ENCODE measurements around the gene LRMDA.

Gene LRMDA

DNA sequence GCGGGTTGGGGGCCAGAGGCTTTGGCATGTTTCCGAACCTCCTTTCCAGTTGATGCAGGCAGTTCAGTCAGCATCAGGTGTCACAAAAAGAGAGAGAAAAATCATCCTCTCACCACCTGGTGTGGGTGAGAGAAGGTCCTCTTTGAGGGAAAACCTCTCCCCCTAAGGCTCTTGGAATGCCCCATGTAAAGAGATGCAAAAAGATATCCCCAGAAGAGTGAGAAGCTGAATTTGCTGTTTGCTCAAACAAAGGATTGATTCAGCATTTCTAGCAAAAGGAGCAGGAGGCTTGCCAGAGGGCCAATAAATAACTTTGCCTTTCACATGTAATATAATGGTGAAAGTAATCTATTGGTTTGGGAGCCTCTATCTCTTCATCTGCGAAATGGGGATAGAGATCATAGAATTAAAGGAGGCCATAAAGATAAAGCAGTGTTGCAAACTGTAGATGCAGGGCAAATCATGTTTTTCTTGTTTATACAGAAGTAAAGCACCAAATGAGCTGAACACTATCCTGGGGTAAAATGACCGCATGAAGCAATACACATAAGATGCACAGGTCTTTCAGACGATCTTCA, 425.9 kb downstream of the LRMDA start:
- DNase-seq: no peak

DNA sequence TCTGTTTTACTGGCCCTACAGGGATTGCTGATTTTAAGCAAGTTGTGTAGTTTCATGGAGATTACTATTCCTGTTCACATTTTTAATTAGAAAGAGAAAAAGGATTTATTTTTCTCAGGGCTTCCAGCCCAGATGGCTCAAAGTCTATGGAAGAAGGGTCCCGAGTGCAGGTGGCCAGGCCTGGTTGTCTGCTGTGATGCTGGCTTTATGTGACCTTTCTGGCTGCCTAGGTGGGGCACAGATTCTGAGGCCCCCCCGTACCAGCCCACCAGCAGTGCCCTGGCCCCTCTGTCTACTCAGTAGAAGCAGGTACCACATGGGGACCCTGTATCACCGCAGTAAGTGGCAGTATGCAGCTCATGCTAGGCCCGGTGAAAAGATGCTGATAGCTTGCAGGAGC, 426.5 kb downstream of the LRMDA start:
- DNase-seq: no peak

DNA sequence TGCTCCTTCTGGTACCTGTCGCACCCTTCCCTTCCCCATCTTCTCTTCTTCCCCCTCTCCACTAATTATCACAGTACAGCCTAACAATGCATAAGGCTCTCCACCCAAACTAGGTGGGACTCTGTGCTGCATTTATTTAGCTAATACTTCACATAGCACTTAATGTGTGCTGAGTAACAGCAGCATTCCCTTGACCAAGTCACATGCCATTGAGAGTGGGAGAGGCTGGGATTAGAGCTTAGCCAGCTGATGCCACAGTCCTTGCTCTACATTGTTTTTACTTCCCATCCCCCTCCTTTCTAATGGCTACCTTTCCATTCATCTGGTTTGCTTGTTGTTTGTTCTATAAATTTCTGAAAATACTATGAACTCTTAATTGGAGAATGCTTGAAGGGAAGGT, 426.9 kb downstream of the LRMDA start:
- no peak for DNase-seq

DNA sequence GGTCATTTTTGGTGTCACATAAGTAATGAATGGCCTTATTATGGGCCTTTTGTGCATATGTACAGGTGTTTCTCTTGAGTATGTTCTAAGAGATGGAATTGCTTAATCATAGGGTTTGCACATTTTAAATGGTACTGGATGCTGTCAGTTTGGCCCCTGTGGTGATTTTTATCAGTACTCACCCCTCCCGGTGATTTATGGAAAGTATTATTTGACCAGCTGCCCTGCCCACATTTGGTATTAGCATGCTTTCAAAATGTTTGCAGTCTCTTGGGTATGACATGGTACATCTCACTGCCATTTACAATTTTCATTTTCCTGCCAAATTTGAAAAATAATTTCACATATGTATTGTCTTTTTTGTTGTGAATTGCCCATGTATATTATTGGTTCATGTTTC, 427.7 kb downstream of the LRMDA start:
- DNase-seq: no peak

DNA sequence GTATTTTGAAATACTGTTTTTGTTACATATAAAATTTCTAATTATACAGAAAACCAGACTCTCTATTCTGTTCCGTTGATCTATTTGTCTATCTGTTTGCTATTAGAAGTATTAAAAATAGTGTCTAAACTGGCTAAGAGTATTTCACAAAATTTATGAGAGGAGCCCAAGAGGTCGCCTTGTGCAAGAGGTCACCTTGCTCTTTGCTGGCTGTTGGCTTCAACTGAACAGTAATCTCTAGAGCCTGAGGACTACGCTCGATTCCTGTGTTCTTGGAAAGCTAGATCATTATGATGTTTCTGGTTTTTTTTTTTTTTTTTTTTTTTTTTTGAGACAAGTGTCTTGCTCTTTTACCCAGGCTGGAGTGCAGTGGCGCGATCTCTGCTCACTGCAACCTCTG, 428.6 kb downstream of the LRMDA start:
- no peak for DNase-seq

DNA sequence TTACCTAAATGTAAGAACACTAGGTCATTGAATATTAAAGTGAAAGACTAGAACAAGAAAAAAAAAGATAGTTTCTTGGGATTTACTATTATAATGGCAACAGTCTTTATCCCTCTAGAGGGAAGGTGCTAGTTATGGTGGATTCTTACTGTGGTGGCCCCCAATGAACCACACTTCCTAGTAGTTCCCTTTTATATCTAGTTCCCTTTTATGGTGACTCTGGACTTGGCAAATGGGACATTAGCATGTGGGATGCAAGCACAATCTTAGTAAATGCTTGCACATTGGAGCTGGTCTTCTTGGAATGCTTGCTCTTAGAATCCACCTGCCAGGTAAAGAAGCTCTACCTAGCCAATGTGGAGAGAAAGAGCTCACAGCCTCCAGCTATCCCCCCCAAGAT, 430.2 kb downstream of the LRMDA start:
- DNase-seq: no peak

DNA sequence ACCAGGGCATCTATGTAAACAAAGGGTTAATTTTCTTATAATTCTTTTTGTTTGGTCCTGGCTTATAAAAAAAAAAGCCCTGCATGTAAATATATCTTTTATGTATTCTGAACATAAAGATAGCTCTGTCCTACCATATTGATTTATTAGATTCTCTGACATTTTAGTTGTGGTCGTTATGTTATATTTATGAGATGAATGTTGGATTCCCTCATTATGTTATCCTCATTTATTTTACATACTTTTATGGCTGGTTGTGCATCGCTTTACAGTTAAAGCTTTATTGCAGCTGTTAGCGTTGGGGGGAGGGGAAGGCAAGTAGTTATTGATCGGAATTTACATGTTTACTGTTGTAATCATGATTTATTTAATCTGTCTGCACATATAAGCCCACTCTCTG, 431.5 kb downstream of the LRMDA start:
- DNase-seq: no peak

DNA sequence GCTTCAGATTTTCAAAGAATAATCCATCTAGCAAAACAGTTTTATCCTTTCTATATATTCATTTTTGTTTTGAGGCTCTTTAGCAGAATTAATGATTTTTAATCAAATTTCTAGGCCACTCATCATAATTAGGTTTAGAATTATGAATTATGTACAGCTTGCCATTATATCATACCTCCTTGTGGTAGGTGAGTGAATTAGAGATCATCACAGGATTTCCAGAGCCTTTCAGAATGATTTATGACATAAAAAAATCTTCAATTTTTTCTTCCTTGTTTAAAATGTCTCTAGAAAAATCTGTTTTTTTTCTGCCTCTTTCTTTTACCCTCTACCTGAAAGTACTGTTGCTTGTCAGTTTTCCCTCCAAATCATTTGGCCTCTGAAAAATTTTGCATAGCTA, 433.3 kb downstream of the LRMDA start:
- no peak for DNase-seq

DNA sequence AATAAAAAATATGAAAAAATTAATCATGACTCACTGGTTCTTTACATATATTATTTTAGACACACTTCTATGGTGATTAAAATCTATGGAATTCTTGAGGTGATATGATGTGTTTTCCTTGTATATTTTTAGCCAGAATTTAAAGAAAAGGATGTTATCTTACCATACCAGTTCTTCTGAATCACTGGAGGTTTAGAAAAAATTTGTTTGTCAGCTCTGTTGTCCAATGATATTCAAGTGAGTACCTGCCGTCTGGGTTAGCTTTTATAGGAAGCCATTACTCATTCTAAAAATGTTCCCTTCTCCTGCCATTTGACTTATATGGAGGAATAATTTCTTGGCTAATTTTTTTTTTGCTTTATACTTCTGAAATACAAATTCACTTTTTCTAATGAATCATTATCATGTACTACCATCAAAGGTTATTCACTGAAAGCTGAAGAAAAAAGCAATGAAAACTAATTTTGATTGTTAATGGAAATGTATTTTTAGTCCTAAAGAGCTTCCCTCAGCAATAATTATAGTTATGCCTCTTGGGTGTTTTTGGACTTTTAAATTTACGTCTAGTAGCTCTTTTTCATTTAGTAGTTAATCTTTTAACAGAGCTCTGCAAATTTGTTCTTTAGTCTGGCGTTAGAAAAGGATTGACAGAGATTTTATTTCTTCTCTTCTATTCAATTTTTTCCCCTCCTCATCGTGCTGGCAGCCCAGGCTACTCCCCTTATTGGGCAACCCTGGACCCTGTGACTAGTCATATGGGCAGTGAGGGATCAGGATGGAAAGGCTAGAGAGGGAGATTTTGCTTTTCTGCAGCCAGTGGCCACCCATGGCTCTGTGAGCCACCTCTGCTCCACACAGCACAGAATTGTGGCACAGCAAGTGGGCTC, 434.2 kb downstream of the LRMDA start:
- DNase-seq: no peak

DNA sequence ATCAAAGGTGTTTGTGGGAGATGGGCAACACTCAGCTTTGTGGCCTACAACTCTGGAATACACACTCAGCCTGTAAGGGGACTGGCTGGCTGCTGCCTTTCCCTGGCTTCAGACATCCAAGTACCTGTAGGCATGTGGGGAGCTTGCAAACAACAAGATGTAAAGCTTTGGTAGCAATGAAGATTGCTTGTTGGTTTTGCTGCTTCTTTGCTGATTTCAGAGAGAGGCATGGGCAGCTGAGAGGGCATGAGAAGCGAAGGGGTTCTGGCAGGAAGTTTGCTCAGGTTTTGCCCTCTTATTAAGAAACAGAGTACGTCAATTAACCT, 434.8 kb downstream of the LRMDA start:
- DNase-seq: no peak

DNA sequence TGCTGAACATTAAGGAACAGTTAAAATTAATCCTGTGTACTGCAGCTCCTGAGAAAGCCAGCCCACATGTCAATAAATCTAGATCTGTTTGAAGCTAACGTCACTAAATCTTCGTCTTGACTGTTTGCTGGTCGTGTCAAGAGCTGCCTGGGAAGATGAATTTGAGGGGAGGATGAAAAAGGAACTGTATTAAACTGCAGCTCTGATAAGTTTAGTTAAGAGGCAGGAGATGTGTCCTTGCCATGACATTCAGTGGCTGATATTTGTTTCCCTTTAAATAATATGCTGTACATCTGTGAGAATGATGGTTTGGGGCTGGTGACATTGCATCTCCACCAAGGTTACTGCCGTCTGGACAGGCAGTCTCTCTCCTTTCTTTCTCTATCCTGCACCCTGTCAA, 435.3 kb downstream of the LRMDA start:
- no peak for DNase-seq

DNA sequence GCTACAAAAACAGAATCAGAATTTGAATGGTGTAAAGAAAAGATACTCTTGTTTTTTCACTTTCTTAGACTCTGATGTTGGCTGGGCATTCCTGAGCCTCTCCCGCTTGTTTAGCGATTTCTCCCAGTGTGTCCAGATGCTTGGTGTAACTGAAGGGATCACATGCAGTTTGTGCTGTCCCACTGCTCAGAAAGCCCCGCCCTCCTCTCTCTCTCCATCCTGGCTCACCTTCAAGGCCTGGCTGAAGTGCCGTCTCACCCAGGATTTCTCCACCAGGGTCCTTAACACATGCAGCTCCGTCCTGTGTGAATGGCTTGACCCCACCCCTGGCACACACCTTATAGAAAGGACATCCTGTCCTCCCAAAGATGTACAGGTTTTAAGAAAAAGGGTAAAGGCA, 437.1 kb downstream of the LRMDA start:
- DNase-seq: no peak

DNA sequence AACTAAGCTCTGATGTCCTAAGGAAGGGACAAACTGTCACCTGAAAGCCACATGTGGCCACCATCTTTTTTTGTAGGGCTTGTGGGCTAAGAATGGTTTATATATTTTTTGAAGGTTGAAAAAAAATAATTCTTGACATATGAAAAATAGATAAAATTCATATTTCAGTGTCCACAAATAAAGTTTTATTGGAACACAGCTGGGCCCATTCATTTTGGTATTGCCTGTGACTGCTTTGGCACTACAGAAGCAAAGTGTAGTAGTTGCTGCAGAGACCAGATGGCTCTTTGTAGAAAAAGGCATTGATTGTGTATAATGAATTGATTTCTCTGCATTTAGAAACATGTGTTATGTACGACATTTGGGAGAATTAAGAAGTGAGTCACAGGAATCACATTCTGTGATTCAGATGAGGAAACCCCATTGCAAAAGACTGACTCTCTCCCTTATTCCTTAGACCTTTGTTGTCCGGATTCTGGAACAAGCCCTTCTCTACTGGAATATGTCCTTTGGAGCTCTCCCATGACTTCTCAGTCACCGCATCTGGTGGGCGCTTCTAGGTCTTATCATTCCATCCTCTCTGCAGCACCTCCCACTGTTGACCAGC, 438.7 kb downstream of the LRMDA start:
- DNase-seq: no peak

DNA sequence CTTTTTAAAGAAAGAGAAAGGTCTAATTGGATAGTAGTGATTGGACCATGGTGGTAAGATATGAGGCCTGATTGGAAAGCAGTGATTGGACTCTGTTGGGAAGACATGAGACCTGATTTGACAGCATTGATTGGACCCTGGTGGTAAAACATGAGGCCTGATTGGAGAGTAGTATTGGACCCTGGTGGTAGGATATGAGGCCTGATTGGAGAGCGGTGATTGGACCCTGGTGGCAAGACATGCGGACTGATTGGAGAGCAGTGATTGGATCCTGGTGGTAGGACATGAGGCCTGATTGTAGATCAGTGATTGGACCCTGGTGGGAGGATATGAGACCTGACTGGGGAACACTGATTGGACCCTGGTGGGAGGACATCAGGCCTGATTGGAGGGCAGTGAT, 444.3 kb downstream of the LRMDA start:
- no peak for DNase-seq

DNA sequence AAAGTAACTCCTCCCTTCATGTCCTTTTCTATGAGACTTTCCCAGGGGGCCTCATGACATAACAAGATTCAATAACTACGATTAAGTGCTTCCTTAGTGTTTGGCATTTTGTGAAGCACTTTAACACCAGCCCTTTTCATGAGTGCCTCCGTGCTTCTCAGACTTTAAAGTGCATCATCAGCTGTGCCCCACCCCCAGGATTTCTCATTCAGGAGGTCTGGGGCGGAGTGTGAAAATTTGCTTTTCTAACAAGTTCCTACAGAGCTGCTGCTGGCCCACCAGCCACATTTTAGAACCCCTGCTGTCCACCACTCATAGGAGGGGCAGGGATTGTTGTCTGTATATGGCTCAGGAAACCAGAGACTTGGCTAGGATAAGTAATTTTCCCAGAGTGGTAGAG, 445.3 kb downstream of the LRMDA start:
- no peak for DNase-seq

DNA sequence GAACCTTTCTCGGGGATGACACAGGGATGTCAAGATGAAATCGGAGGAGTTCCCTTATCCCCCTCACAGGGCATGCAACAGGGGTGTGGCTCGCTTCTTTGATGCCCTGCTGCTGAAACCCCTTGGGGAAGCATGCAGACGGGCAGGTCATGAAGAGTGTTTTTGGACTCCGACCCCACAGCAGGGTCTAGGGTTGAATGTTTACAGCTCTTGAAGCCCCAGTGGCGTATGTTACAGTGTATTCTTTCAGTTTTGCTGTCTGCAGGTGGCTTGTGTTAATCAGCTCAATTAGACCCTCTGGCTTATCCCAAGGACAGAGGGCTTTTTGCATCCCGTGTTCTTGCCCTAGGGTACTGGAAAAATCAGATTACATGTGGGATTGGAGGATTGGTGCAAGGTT, 446.5 kb downstream of the LRMDA start:
- DNase-seq: no peak

DNA sequence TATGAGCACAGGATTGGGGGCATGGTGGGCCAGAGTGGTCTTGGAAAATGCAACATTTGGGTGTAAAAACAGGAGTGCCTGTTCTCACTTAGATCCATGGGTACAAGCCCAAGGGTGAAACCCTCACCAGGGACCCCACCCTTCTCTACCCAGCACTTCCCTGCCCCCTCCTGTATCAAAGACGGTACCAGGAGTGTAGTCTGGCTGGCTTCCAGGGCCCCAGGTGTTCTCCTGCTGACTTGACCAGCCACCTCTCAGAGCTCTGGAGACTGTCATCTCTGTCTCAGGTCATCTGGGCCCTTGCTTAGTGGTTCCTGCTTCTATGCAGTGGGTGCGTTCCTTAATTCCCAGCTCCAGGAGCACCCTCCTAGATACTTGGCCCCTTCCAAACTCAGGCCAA, 447.2 kb downstream of the LRMDA start:
- DNase-seq: no peak

DNA sequence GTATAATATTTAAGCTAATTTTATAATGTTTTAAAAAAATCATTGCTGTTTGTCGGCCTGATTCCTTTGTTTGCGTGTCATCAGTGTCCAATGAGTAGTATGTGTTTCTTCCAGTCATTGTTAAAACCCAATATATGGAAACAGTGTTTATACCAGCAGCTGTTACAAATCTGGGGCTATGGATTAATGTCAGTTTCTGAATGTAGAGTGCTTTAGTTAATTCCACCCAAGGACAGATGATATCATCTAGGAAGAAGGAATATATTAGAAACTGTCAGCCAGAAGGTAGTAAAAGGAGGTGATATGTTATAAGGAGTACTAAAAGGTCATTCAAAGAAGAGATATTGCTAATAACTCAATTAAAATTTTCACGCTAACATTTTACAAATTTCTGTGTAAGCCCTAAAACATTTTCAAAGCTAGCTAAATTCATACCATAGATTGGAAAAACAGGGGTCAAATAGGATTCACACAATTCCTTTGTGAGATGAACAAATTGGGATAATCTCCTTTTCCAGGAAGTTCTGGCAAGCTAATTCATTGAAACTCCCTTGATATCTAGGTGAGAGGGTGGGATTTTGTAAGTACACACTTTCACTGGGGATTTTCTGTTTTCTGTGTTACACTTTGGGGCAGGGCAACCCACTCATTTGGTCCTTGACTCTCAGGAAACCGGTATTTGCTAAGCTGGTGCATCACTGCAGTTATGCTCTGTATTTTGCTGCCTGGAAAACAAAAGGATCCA, 448.8 kb downstream of the LRMDA start:
- no peak for DNase-seq

DNA sequence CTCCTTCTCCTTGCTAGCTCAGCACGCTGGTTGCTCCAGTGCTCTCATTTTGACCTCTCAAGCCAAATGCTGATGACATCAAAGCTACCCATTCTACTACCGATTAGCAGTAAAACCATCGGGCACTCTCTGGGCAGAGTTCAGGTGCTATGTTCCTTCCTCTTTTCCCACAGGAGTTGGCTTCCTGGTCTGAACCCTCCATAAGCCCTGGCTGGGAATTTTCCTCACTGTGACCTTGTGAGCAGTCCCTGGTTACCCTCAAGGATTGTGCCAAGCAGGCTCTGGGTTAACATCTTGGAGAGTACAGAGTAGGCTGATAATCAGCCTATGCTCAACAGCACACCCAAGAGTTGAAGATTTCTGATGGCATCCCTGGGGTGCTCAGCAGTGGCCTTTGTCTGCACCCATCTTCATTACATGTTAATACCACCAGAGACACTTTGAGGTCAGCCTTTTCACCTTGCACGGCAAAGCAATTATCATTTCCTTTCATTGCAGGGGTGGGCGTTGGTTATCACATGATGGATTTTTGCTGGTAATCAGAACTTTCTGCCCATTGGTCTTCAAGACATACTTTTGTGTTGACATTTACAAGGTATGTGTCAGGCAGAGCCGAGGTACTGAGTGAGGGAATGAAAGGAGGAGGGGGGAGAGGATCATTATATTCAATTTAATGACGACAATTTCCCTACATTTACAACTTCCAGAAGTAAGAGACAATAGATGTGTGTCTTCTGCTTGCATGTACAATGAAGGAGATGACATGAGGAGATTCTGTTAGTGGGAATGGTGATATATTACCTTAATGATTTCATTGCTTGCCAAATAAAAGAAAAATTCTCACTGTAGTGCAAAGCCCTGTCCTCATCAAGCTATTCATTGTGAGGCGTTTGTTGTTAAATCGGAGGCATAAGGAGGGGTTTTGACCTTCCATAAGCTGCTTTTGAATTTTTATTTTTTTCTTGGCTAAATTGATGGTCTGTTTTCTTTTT, 452.0 kb downstream of the LRMDA start:
- no peak for DNase-seq

DNA sequence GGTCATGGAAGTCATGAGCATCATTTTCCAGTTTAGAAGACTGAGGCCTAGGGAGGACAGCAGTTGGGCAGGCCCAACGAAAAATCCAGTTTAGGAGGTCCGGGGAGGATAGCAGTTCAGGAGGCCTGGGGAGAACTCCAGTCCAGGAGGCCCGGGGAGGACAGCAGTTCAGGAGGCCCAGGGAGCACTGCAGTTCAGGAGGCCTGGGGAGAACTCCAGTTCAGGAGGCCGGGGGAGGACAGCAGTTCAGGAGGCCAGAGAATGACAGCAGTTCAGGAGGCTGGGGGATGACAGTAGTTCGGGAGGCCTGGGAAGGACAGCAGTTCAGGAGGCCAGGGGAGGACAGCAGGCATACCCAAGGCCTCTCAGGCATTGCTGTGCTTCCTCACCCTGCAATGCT, 453.4 kb downstream of the LRMDA start:
- no peak for DNase-seq

DNA sequence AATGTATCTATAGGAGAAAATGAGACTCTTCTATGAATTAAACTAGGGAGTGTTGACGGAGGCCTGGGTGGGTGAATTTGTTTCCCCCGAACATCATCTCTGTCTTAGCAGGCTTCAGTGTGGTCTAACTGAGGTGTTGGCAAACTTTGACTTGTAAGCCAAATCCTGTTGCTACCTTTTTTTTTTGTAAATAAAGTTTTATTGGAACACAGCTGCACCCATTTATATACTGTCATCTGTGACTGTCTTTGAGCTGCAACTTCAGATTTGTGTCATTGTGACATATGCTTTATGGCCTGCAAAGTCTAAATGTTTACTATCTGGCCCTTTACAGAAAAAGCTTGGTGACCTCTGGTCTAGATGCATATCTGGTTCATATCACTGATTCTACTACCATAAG, 455.9 kb downstream of the LRMDA start:
- no peak for DNase-seq

DNA sequence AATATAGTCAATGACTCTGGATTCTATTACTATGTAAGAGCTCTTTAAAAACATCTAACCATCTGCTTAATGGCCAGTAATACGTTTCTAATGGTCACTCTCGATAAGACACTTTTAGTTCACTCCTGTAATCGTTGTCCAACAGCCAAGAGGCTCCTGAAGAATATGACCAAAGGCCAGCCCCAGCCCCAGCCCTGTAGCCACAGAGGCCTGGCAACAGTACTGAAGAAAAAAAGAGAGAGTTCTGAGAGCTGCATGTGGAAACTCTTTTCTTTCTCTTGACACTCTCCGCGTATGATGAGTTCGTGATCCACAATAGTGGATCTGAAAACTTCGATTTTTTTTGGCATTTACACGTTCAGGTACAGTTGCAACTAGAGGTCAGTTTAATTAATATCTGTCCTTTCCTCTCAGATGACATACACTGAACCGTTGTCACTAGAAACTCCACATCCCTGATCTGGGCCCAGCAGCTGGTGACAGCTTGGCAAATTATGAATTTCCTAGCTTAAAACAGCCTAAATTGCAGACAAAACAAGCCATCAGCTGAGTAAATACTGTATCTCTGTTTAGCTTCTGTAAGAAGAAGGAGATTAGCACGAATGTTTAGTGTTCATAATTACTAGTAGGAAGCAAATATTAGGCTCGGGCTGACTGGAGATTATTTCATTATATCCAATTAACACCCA, 456.7 kb downstream of the LRMDA start:
- no peak for DNase-seq

Measured in NCI-H446 (cell line).